HG03139 (cell line): ENCODE measurements around the gene GCM1.

Experiments used
- ATAC-seq: cut with Tn5 transposase; IDR thresholded peaks from one replicate; pipeline ENCODE4 v1.9.1; 2021; ENCODE audit not compliant: unreplicated experiment

The GCM1 gene

DNA sequence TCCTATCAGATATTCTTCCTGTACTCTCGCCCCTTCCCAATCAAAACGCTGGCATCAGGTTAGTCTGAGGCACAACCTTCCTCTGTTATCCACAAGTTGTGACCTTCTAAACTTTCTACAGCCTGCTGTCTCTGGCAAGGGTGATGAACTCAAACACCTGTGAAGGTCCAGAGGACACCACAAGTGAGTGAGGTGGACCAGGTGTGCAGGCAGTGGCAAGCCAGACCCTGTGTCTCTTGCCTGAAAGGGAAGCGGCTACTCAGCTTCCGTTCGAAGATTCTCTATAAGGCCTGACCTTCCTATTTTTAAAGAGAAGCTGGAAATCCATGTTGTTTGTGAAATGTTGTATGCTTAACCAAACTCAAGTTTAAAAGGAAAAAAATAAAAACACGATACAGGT is 36.8 kb downstream of the GCM1 start:
- no peak for ATAC-seq

DNA sequence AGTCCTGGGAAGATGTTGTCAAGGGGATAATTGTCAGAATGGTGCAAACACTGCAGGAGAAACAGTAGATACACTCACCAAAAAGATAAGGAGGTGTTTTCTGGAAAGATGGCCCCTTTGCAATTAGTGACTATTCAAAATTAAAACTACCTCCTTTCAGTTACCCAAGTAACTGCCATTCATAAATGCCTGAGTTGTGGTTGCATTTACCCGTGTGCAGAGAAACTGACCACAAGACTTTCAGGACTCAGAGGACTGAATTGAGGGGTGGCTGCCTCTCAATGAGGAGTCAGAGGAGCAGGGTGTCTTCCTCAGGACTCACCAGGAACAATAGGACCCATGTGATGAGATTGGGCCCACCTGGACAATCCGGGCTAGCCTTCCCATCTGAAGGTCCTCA is 39.0 kb downstream of the GCM1 start:
- no peak for ATAC-seq

DNA sequence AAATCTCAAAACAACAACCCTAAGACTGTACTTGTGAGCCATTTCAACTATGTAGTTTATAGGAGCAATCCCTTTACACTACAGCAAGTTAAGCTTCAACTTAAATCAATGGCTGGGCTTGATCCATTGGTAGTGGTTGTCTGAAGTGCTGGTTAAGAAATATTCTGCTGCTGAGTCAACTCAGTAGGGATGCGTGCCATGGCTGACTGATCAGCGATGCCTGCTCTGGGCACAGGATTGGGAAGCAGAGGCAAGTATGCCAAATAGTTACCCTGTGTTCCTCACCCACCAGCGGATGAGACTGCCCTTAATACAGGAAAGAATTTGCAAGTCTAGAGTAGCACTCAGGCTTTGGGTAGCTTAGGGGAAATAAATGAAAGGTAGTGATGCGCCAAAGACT is 41.5 kb downstream of the GCM1 start:
- ATAC-seq: no peak

DNA sequence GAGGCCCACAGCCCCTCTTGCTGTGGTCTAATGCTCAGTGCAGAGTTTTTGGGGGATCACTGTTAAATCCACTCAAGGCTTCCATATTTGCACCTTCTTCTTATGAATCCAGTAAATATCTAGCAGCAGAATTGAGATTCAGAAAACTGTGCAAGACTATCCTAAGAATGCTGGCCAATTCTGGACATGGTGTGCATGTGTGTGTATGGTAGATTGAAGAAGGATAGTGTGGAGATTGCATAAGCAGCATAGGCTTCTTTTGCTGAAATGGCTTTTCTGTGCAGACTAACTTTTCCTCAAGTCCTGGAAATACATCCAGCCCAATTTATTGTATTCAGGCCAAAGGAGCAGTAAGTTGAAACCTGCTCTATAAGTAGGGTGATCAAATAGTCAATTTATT is 43.7 kb downstream of the GCM1 start:
- ATAC-seq: no peak

DNA sequence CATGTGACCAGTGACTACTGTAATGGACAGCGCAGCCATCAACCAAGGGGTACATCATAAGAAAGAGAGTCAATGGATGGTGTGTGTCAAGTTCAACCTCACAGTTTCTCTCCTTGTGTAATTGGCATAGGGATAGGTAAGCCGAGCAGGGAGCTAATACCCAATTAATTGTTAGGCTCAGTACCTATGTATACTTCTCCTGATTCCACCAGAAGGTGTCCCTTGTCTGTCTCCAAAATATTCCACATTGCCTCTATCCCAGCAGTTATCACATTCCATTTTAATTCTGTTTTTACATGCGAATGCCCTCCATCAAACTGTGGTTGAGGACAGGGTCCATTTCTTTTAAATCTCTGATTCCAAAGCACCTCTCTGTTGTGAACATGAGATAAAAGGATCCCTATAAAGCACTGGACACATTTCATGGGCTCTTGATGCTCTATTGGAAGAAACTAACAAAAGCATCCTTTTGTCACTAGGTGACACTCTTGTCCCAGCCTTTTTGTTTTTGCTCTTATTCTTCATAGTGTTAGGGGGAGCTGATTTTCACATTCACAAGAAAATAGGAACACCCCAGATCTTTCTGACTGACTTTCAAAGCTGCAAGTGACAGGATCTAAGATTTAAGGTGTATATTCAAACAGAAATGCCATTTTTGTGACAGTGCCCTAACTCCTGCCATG is 44.5 kb downstream of the GCM1 start:
- ATAC-seq: no peak

DNA sequence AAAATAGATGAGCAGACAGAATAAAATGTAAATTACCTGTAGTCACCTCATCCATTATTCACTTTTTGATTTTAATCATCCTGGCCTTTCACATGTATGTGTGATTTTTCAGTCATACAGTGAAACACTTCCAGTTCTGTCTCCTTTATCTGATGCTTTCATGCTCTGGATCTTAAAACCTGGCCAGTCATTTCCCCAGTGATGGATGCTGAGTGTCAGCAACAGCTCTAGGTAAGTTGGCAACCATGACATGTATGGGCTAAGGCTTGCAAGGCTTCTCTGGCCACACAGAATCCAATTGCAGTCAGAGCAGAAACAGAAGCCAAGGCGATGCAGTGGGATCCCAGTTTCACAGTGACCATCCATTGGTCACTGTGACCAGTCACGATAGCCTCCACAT is 47.6 kb downstream of the GCM1 start:
- no peak for ATAC-seq

DNA sequence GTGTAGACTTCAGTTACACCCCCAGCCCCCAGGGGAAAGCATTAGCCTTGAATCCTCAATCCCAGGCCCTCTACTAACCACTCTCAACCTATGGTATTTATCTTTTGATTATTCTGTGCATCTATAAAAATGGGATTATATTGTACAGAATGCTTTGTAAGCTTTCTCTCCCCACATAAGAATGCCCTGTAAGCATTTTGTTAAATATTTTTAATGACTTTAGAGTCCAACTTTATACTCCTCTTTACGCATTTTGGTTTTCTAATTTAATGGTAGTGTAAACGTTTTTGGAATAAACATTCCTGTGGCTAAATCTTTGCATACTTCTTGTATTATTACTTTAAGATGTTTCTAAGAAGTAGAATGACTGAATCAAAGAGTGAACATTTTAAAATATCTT is 48.1 kb downstream of the GCM1 start:
- ATAC-seq: no peak

DNA sequence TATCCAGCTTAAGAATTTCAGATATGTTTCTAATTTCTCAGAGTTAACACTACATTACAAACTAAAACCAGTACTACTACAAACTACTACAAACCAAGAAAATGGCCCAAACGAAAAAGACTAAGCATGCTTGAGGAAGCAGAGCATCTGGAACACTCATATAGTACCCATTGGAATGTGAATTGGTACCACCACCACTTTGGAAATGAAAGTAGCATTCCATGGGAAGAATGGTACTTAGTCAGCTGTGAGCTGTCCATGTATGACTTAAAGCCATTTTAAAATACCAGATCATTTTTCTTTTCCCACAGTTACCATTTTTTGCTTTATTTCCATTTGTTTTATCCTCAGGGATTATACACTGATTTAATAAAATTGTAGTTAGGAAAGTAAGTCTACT is 52.9 kb downstream of the GCM1 start:
- ATAC-seq: no peak

DNA sequence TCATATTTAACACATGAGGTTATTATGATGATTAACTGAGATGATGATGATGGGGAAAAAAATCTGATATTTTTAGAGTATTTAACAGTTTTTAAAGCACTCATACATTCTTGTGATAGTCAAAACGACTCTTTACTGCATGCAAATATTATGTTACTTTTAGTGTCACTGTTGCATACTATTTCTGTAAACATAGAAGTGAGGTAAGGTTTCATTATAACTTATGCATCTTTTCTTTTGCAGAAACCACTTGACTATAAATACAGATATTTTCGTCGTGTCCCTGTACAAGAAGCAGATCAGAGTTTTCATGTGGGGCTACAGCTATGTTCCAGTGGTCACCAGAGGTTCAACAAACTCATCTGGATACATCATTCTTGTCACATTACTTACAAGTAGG is 53.4 kb downstream of the GCM1 start:
- no peak for ATAC-seq

DNA sequence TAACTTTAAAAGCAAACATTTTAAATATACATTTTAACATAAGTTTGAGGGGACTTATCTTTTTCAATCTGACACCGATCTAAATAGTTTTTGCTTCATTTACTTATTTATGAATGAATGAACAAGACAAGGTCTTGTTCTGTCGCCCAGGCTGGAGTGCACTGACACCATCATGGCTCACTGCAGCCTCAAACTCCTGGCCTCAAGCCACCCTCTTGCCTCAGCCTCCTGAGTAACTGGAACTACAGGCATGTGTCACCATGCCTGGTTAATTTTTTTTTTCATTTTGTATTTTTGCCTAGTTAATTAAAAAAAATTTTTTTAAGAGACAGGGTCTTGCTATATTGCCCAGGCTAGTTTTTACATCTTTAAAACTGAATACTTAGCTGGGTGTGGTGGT is 58.1 kb downstream of the GCM1 start:
- no peak for ATAC-seq

DNA sequence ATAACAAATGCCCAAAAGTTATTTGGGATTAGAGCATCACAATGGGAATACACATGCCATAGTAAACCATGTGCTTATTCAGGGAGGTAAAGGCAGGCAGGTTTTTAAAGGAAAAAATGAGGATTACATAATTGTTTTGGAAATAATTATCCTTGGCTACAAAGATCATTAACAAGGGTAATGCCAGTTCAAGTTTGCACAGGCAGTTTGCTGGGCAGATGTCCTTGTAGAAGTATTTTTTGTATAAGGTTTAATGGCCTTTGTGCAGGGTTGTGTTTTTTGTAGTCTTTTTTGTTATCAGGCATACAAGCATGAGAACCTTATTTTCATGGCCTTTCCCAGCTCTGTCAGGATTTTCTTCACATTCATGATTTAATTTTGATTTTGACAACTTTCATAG is 58.7 kb downstream of the GCM1 start:
- ATAC-seq: no peak

DNA sequence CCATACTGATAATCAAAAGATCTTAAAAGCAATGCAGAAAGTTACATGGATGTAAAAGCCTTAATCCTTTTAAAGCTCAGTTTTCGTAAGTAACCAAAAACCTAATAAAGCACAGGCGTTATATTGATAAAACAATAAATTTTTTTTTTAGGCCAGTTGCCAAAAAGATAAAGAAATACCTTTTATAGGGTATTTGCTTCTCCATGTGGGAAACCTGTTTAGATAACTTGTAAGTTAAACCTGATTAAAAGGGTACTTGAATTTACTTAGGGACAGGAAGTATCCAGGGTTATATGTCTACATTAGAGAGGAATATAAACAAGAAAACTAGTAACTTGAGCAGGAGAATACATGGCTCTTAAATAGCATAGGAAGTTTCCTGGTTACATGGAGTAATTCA is 62.3 kb downstream of the GCM1 start:
- ATAC-seq: no peak

DNA sequence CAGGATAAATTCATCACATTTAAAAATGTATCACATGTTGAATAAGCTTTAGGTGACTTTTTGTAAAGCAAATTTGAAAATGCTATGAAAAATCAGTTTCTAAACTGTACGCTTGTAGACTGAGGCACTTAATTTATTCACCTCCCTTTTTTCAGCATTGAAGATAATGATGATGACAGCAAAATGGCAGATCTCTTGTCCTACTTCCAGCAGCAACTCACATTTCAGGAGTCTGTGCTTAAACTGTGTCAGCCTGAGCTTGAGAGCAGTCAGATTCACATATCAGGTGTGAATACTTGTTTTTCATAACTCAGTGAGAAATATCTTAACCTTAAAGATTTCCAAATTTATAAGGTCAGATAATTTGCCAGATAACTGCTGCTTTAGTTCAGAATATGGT is 67.8 kb downstream of the GCM1 start:
- ATAC-seq: no peak
